GM12873 (cell line): Measurements from ENCODE around the gene EXOC4.

Experiments used
- CTCF ChIP-seq: IDR thresholded peaks from 2 replicates; pipeline ENCODE4 v1.5.1; 2012; ENCODE audit warnings: low read depth, mild to moderate bottlenecking, moderate library complexity, low read length, control low read depth; ENCODE audit not compliant: insufficient read depth; ENCODE audit errors: missing control alignments

The EXOC4 gene

GRCh38 chr7:133614251-133614650, 361.4 kb downstream of the EXOC4 start:
- TF ChIP-seq CTCF: no peak

DNA sequence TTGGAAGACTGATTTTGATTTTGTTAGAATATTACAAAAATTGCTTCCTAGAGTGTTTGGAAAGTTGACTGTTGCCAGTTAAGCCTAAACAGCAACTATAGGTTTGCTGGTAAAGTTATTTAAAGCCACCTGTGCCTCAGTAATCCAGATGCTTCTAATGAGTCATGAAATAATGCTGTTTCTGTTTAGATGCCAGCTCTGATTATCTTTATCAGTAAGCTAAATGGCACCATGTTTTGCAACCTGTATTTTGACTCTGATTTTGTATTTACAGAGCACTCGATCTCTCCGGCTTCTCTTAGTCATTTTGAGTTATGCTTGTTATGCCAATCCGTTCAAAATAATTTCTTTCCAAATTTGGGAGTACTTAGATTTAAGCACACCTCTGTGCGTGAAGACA, 366.1 kb downstream of the EXOC4 start:
- no peak for TF ChIP-seq CTCF

DNA sequence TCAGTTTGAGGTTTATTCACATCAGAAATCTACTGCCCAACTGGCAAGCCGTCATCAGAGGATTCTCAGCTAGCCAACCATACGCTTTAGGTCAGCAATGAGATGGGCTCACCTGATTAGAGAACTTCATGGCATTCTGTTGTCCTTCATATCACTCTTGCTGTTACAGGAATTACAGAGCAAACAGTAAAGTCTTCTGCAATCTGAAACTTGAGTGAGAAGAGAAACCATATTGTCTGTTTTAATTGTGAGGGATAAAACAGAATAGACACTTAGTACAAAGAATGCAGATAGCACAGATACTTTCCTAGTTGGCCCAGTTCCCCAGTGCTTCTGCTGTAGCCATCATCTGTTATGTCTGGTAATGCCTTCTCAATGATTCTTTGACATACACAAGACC, 366.6 kb downstream of the EXOC4 start:
- no peak for TF ChIP-seq CTCF

- TF ChIP-seq CTCF: no peak
Observed at GRCh38 chr7:133623721-133624120, 370.8 kb downstream of the EXOC4 start.

GRCh38 chr7:133625046-133625445, 372.2 kb downstream of the EXOC4 start:
- TF ChIP-seq CTCF: no peak

DNA sequence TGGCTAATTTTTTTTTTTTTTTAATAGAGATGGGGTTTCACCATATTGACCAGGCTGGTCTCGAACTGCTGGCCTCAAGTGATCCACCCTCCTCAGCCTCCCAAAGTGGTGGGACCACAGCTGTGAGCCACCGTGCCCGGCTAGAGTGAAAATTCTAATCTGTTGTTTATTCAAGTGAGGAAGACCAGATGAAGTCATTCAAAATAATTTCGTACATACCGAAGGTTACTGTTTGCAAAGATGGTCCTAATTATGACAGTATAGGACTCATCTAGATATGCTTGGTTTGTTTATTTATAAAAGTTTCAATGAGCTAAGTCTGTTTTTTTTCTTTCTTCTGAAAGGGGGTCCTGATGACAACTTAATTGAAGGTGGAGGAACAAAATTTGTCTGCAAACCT, 376.8 kb downstream of the EXOC4 start:
- no peak for TF ChIP-seq CTCF

DNA sequence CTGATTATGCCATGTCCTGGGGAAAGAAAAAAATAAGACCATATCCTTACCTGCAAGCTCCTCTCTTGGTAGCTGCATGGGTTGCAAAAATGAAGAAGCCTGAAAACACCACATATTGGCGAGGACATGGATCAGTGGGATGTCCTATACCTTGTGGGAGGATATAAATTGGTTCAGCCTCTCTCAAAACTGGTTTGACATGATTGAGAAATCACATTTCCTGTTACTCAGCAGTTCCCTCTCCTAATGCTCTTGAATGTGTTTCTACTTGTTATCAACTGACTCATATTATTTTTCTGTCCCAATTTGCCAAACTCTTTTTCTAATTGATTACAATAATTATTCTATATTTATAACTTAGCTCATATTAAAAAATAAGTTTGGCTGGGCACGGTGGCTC, 380.2 kb downstream of the EXOC4 start:
- TF ChIP-seq CTCF: no peak
